Hair follicular keratinocyte (primary cell): ENCODE data around the gene FAS. TPM values are rescaled to one million over a fixed set of nuclear protein-coding genes. Genes with fewer than 3 reads are reported as not detected.

Experiments used
- total RNA-seq: library from RNA; depleted of rRNA; stranded (reverse); fragments of >200 nt; gene quantifications from 2 replicates; pipeline ENCODE4 v1.2.3, GENCODE V29; 2015

The FAS gene
- 24.7 and 25.5 TPM in 2 replicates for total RNA-seq

DNA sequence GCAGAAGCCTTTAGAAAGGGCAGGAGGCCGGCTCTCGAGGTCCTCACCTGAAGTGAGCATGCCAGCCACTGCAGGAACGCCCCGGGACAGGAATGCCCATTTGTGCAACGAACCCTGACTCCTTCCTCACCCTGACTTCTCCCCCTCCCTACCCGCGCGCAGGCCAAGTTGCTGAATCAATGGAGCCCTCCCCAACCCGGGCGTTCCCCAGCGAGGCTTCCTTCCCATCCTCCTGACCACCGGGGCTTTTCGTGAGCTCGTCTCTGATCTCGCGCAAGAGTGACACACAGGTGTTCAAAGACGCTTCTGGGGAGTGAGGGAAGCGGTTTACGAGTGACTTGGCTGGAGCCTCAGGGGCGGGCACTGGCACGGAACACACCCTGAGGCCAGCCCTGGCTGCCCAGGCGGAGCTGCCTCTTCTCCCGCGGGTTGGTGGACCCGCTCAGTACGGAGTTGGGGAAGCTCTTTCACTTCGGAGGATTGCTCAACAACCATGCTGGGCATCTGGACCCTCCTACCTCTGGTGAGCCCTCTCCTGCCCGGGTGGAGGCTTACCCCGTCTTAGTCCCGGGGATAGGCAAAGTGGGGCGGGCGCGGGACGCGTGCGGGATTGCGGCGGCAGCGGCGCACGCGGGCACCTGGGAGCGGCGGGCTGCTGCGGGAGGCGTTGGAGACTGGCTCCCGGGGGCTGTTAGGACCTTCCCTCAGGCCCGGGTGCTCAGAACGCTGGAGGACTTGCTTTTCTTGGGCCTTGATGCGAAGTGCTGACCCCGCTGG lies at the start of gene FAS:
FAS (plus strand) TSS at position 415 of the 777 bp plus-strand sequence; CDS start at position 494, 79 bp downstream.

DNA sequence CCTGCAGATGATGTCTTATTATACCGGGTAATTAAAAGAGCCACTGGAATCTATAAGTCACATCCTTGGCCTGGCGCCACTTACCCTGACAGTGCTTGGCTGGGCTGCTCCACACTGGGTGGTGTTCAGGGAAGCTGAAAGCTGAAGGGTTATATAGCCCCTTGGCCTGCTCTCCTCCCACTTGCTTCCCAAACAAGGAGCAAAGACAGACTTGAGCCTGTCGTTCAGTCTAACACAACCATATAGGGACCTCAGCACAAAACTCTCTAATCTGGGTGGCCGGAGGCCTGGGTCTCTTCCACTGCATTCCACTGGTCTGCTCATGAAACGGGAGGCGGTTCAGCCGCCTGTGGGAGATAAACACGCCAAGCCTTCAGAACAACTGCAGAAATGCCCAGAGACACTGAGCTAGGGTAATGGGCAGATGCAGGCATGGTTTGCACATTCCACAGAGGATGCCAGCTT lies 37.9 kb upstream of the FAS start, which contains the start of gene ACTA2:
ACTA2 (minus strand) TSS at position 127 of the 465 bp plus-strand sequence. CDS start 3,843 bp downstream, outside the sequence.

Other genes with a start within 250 kb of the FAS start
- not detected in 2 replicates for gene LIPN, start 230.8 kb upstream of the FAS start, total RNA-seq
- gene LIPM, start 188.1 kb upstream of the FAS start, total RNA-seq = not detected in 2 replicates
- 0.31 and 0.42 TPM in 2 replicates for gene ANKRD22, start 139.0 kb upstream of the FAS start, total RNA-seq
- 4.9 and 5.2 TPM in 2 replicates for gene STAMBPL1, start 110.6 kb upstream of the FAS start, total RNA-seq
- 19.4 and 22.3 TPM in 2 replicates for gene ACTA2, start 38.0 kb upstream of the FAS start, total RNA-seq
- gene CH25H, start 216.5 kb downstream of the FAS start, total RNA-seq = not detected in 2 replicates